SK-N-SH treated with all-trans-retinoic acid at 6 μM for 48 hours (cell line): Measurements from ENCODE around the gene CPT1C.

ENCODE experiments used
- TF ChIP-seq, protein P1 (sequence below): fragments of 250-450 bp; sonication (Bioruptor Pico); IDR thresholded peaks from 2 replicates; pipeline ENCODE4 v1.5.0; 2020; ENCODE audit warnings: mild to moderate bottlenecking, moderate library complexity

CPT1C gene

GRCh38 chr19:49763230-49763629 is 72.3 kb downstream of the CPT1C start, which contains the start of gene TSKS (continued):
- TF ChIP-seq, protein P1, sequence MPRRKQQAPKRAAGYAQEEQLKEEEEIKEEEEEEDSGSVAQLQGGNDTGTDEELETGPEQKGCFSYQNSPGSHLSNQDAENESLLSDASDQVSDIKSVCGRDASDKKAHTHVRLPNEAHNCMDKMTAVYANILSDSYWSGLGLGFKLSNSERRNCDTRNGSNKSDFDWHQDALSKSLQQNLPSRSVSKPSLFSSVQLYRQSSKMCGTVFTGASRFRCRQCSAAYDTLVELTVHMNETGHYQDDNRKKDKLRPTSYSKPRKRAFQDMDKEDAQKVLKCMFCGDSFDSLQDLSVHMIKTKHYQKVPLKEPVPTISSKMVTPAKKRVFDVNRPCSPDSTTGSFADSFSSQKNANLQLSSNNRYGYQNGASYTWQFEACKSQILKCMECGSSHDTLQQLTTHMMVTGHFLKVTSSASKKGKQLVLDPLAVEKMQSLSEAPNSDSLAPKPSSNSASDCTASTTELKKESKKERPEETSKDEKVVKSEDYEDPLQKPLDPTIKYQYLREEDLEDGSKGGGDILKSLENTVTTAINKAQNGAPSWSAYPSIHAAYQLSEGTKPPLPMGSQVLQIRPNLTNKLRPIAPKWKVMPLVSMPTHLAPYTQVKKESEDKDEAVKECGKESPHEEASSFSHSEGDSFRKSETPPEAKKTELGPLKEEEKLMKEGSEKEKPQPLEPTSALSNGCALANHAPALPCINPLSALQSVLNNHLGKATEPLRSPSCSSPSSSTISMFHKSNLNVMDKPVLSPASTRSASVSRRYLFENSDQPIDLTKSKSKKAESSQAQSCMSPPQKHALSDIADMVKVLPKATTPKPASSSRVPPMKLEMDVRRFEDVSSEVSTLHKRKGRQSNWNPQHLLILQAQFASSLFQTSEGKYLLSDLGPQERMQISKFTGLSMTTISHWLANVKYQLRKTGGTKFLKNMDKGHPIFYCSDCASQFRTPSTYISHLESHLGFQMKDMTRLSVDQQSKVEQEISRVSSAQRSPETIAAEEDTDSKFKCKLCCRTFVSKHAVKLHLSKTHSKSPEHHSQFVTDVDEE, result no peak
